Neural crest cell (in vitro differentiated cells): ENCODE results near the gene POLR1A. TPM values are rescaled to one million over a fixed set of nuclear protein-coding genes. Genes with fewer than 3 reads are reported as not detected.

Source experiments
- DNase-seq: peaks from one replicate; pipeline ENCODE4 v3.0.0; 2021; ENCODE audit warnings: low read depth, mixed read lengths, low spot score
- H3K27ac Mint-ChIP-seq: one replicate; pipeline ENCODE4 v1.8.0; 2021; ENCODE audit warnings: mild to moderate bottlenecking, mixed read lengths; ENCODE audit not compliant: unreplicated experiment
- H3K27me3 Mint-ChIP-seq: 2 replicates; pipeline ENCODE4 v1.8.0; 2021; ENCODE audit warnings: low read depth, mild to moderate bottlenecking, mixed read lengths
- H3K36me3 Mint-ChIP-seq: 2 replicates; pipeline ENCODE4 v1.8.0; 2021; ENCODE audit warnings: low read depth, mild to moderate bottlenecking, mixed read lengths
- H3K4me1 Mint-ChIP-seq: 2 replicates; pipeline ENCODE4 v1.8.0; 2021; ENCODE audit warnings: mixed read lengths
- H3K4me3 Mint-ChIP-seq: one replicate; pipeline ENCODE4 v1.8.0; 2021; ENCODE audit warnings: mild to moderate bottlenecking, mixed read lengths
- H3K9me3 Mint-ChIP-seq: 2 replicates; pipeline ENCODE4 v1.8.0; 2021; ENCODE audit warnings: mixed read lengths
- CTCF ChIP-seq: fragments of 200-600 bp; sonication (generic); conservative IDR thresholded peaks from 2 replicates; pipeline ENCODE4 v1.5.0; 2021; ENCODE audit warnings: antibody characterized with exemption, mild to moderate bottlenecking
- total RNA-seq: library from RNA; stranded (reverse); gene quantifications from 2 replicates; pipeline ENCODE4 v1.2.1, GENCODE V29; 2021

The POLR1A gene
- total RNA-seq, 1 donor from 2014 or later = 67.8 TPM

GRCh38 chr2:86032861-86033595 is 72.7 kb downstream of the POLR1A start:
- no peak overlapping the region for H3K4me3 Mint-ChIP-seq
- peaks cover 21% of the 10 kb centered on the region for H3K4me1 Mint-ChIP-seq
- no peaks in the 10 kb centered on the region for H3K27me3 Mint-ChIP-seq
- no peak for DNase-seq
- H3K36me3 Mint-ChIP-seq = peaks cover 11% of the 10 kb centered on the region
- TF ChIP-seq CTCF = no peak
- H3K9me3 Mint-ChIP-seq = no peaks in the 10 kb centered on the region
- H3K27ac Mint-ChIP-seq = peak overlapping the region; percentile 67

- H3K27me3 Mint-ChIP-seq = no peaks in the 10 kb centered on the region
- no peak for TF ChIP-seq CTCF
- H3K9me3 Mint-ChIP-seq = no peaks in the 10 kb centered on the region
- peak overlapping the region; percentile 35 for H3K27ac Mint-ChIP-seq
- peaks cover 12% of the 10 kb centered on the region for H3K4me1 Mint-ChIP-seq
- no peak for DNase-seq
- H3K4me3 Mint-ChIP-seq = no peak overlapping the region
- peaks cover 17% of the 10 kb centered on the region for H3K36me3 Mint-ChIP-seq
Measured at GRCh38 chr2:86031606-86032005, 74.1 kb downstream of the POLR1A start.

GRCh38 chr2:86031151-86031550 is 74.5 kb downstream of the POLR1A start:
- H3K4me1 Mint-ChIP-seq = peaks cover 8% of the 10 kb centered on the region
- H3K27me3 Mint-ChIP-seq = no peaks in the 10 kb centered on the region
- H3K9me3 Mint-ChIP-seq = no peaks in the 10 kb centered on the region
- no peak overlapping the region for H3K4me3 Mint-ChIP-seq
- H3K27ac Mint-ChIP-seq = peak overlapping the region; percentile 45
- DNase-seq = no peak
- H3K36me3 Mint-ChIP-seq = peaks cover 17% of the 10 kb centered on the region
- TF ChIP-seq CTCF = no peak

GRCh38 chr2:86029873-86030272 is 75.8 kb downstream of the POLR1A start:
- no peak for DNase-seq
- H3K36me3 Mint-ChIP-seq = peaks cover 20% of the 10 kb centered on the region
- no peak for TF ChIP-seq CTCF
- H3K27ac Mint-ChIP-seq = no peak overlapping the region
- H3K9me3 Mint-ChIP-seq = no peaks in the 10 kb centered on the region
- no peak overlapping the region for H3K4me3 Mint-ChIP-seq
- no peaks in the 10 kb centered on the region for H3K4me1 Mint-ChIP-seq
- H3K27me3 Mint-ChIP-seq = no peaks in the 10 kb centered on the region

- no peaks in the 10 kb centered on the region for H3K27me3 Mint-ChIP-seq
- H3K36me3 Mint-ChIP-seq = peaks cover 20% of the 10 kb centered on the region
Measured at GRCh38 chr2:86028766-86029381, 76.8 kb downstream of the POLR1A start.

More at GRCh38 chr2:86028766-86029381, 76.8 kb downstream of the POLR1A start:
- Mint-ChIP-seq H3K9me3 (no peaks in the 10 kb centered on the region), H3K27ac (no peak overlapping the region), H3K4me1 (no peaks in the 10 kb centered on the region), H3K4me3 (no peak overlapping the region)
- no peak for TF ChIP-seq CTCF
- DNase-seq = no peak
